GM12892 (cell line): Measurements from ENCODE around the gene KCNMA1.
"Not testable (repeated sequence)": the region's sequence is repeated elsewhere in the genome, so short reads cannot be mapped to it uniquely, and the experiment has no call there.

ENCODE experiments used
- DNase-seq: peaks from one replicate; pipeline ENCODE4 v3.0.0; 2011; ENCODE audit not compliant: insufficient read length
- FAIRE-seq: peaks from 2 replicates; lab custom pipeline; 2011; peaks lifted over from hg19 to GRCh38; lab: Jason Lieb, UNC
- POLR2A ChIP-seq: IDR thresholded peaks from 2 replicates; pipeline ENCODE4 v1.6.1; 2011; ENCODE audit warnings: low read depth, low read length, control low read depth
- POLR2AphosphoS5 ChIP-seq: IDR thresholded peaks from 2 replicates; pipeline ENCODE4 v1.6.1; 2011; ENCODE audit warnings: low read depth, low read length, control low read depth
- TAF1 ChIP-seq: IDR thresholded peaks from 2 replicates; pipeline ENCODE4 v1.6.1; 2011; ENCODE audit warnings: low read depth, mild to moderate bottlenecking, control low read depth, low read length, borderline replicate concordance

KCNMA1 gene

GRCh38 chr10:77594471-77594783 is 43.2 kb downstream of the KCNMA1 start:
- no peak for DNase-seq

DNA sequence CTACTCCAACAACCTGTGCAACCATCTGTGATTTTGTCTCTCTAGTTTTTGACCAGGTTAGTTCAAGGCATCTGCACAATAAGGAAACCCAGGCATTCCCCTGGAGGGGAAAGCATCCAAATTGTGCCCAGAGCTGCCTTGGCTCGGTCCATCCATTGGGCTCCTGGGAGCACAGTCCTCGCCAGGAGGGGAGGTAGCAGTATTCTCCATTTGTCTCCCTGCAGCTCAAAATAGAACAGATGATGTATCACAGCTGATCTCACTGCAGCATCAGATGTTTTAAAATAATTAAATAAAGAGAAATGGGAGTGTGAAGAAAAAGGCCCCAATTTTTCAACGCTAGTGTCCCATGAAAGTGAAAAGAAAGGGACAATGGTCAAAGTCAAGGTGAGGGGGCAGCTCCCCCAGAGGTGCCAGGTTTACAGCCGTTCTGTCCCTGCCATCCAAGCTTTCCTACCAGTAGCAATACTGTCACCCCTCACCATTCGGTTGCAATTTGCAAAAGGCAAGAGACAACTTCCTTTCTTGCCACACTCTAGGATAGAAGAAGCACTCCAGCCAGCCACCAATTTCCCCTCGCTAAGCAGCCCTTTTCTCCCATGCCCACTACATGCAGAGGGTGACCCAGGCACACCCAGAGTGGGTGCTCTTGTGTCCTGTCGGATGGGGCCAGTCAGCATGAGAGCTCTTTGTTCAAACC is 43.7 kb downstream of the KCNMA1 start:
- DNase-seq = no peak

More at GRCh38 chr10:77594471-77594783, 43.2 kb downstream of the KCNMA1 start:
- FAIRE-seq = no peak
- TF ChIP-seq POLR2A (no peak), TAF1 (no peak), POLR2AphosphoS5 (no peak)

DNA sequence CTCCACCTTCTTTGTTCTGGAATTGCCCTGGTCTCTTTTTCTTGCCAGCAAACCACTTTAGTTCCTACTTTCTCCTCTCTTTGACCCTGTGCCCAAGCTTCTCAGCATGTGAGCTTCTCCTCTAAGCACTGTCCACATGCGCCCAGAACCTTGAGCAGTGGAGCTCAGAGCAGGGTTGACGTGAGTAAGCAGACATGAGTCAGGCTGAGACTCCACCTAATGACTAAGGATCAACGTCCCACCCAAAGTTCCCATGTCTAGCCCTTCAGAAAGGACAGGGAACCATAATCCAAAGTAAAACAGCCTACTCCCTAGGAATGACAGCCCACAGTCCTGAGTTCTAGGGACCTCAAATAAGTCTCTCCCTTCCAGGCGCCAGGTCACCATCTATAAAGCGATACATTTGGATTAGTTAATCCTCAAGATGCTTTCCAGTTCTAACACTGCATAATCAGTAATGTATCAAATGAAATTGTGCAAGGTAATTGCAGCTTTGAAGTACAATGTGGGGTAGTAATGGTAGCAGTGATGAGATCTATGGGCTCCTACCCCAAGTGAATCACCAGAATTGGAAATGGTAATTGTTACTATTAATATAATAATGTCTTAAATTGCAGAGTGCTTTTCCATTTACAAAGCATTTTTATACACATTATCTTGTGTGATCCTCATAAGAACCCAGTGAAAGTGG is 44.5 kb downstream of the KCNMA1 start:
- TF ChIP-seq TAF1 (no peak), POLR2AphosphoS5 (no peak)
- no peak for DNase-seq
- no peak for FAIRE-seq

More for the DNA sequence above, 43.7 kb downstream of the KCNMA1 start:
- TF ChIP-seq POLR2AphosphoS5 = no peak
- peak; percentile 53 for FAIRE-seq

DNA sequence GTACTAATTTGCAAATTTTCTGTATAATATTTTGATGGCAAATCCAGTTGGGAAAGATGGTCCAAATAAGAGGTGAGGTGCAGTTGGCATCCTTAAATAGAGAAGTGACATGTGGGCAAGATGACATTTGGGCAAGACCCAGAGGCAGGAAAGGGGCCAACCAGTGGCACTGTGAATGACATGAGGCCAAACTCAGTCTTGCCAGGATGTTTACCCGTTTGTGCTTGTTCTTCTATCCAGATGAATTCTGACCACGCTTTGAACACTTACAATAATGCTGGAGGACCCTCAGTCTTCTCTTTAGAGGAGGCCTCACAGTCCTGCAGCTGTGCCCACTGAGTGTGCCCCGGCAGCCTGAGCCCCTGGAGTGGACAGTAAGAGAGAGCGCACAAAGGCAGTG is 45.1 kb downstream of the KCNMA1 start:
- no peak for DNase-seq
- FAIRE-seq = no peak
- TF ChIP-seq TAF1 (no peak), POLR2AphosphoS5 (no peak), POLR2A (no peak)

DNA sequence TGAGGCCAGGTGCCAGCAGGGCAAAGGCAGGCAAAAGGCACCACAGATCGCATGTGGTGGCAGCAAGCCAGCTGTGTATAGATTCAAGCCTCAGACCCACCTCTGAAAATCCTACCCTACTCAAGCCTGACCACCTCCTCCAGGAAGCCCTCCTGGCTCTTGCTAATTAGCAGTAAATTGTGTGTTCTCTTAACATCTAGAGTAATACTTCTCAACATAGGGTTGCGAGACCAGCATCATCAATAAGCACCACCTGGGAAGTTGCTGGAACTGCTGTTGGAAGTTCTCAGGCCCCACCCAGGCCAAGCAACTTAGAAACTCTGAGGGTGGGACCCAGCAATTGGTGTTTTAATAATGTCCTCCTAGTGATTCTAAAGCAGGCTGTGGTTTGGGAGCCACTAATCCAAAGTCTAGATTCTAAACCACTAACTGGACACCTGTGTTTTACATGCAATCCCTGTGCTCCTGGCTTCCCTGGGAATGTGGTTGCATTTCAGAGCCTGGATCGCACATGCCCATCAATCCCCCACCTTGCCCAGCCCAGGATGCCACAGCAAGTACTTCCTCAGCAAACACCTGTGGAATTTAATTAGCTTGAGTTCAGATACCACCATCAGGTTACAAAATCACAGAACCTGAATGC is 46.2 kb downstream of the KCNMA1 start:
- DNase-seq = no peak
- TF ChIP-seq POLR2A (no peak), POLR2AphosphoS5 (no peak), TAF1 (no peak)
- FAIRE-seq = peak; percentile 14

- DNase-seq (no peak), FAIRE-seq (peak; percentile 30)
- TF ChIP-seq POLR2AphosphoS5 (no peak), POLR2A (no peak), TAF1 (no peak)
These were observed 47.0 kb downstream of the KCNMA1 start for GRCh38 chr10:77590344-77591237.

DNA sequence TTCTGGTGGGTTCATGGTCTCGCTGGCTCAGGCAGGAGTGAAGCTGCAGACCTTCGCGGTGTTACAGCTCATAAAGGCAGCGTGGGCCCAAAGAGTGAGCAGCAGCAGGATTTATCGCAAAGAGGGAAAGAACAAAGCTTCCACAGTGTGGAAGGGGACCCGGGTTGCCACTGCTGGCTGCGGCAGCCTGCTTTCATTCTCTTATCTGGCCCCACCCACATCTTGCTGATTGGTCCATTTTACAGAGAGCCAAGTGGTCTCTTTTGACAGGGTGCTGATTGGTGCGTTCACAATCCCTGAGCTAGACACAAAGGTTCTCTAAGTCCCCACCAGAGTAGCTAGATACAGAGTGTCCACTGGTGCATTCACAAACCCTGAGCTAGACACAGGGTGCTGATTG is 47.9 kb downstream of the KCNMA1 start:
- not testable (repeated sequence) for FAIRE-seq, DNase-seq

GRCh38 chr10:77588886-77589285 is 48.7 kb downstream of the KCNMA1 start:
- FAIRE-seq (peak; percentile 21), DNase-seq (no peak)
- no peak for TF ChIP-seq POLR2AphosphoS5

GRCh38 chr10:77587416-77587790 is 50.2 kb downstream of the KCNMA1 start:
- DNase-seq (no peak), FAIRE-seq (no peak)

GRCh38 chr10:77586719-77587415 is 50.7 kb downstream of the KCNMA1 start:
- TF ChIP-seq POLR2AphosphoS5 = no peak
- TF ChIP-seq TAF1 = no peak
- TF ChIP-seq POLR2A = no peak
- DNase-seq = no peak
- FAIRE-seq = peak; percentile 70

More at GRCh38 chr10:77587416-77587790, 50.2 kb downstream of the KCNMA1 start:
- TF ChIP-seq POLR2A (no peak), POLR2AphosphoS5 (no peak), TAF1 (no peak)

DNA sequence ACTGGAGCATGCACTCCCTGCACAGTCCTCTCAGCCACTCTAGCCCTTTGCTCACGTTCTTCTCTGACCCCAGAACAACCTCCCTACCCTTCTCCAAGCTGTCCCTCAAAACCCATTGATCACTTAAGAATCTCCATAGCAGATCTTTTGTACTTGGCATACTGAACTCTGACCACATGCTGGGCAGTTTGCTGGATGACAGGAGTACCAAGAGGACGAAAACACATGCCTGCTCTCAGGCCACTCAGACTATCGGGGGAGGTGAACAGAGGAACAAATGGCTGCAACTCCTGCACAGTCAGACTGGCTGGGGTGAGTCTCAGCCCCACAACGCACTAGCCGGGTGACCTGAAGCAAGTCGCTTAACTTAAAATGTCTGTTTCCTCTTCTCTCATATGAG is 52.7 kb downstream of the KCNMA1 start:
- no peak for TF ChIP-seq TAF1
- TF ChIP-seq POLR2A = no peak
- no peak for TF ChIP-seq POLR2AphosphoS5
- FAIRE-seq = no peak
- DNase-seq = no peak
